K562 (cell line): ENCODE data around the gene ORM1. TPM values are rescaled to one million over a fixed set of nuclear protein-coding genes. Genes with fewer than 3 reads are reported as not detected.

Source experiments
- ATAC-seq: fragments of 200-7000 bp; cut with Tn5 transposase; 3 replicates; pipeline ENCODE4 v1.9.1; 2020; ENCODE audit warnings: moderate library complexity
- BruUV-seq: library from RNA; stranded (reverse); fragments of 400-500 nt; replicated peaks from 2 replicates; lab custom pipeline; 2021; lab: Mats Ljungman, UMichigan
- CTCF ChIA-PET: fragments of 300-600 bp; formaldehyde crosslinking; extraction: SDS; loops from one replicate; lab custom pipeline; 2021; ENCODE audit warnings: low intra/inter-chr PET ratio; lab: Yijun Ruan, JAX
- POLR2A ChIA-PET: fragments of 300-600, 350-650 bp; sonication (Branson Sonifier 250); formaldehyde crosslinking; extraction: SDS; loops from one replicate; lab custom pipeline; 2021; ENCODE audit warnings: antibody characterized with exemption, inconsistent platforms; lab: Yijun Ruan, JAX
- DNase-seq, 4 experiments: peaks; one replicate each; pipeline versions ENCODE4 v3.0.0 to v3.0.0-alpha.2; 2011 to 2018; ENCODE audit warnings: low spot score in 3 of 4, mixed read lengths in 3 of 4; ENCODE audit errors: extremely low read depth in 1 of 4
- FAIRE-seq: peaks from 2 replicates; lab custom pipeline; 2011; peaks lifted over from hg19 to GRCh38; lab: Jason Lieb, UNC
- H2AFZ ChIP-seq: 2 replicates; pipeline ENCODE4 v1.6.0; 2011; ENCODE audit warnings: low read depth, low read length, control low read depth, inconsistent platforms
- H3K27ac ChIP-seq: fragments of 200-600 bp; 3 replicates; pipeline ENCODE4 v1.8.0; 2011; ENCODE audit warnings: low read depth, mild to moderate bottlenecking, control low read depth, inconsistent platforms, low read length, moderate library complexity, mixed read lengths; ENCODE audit errors: extremely low read depth
- H3K27me3 ChIP-seq, 2 experiments: fragments of 300-600 bp in 1 of 2; 2 replicates in 1 of 2; 3 replicates in 1 of 2; pipeline versions ENCODE4 v1.6.0 to v1.8.0; 2011; ENCODE audit warnings: inconsistent platforms in 2 of 2, low read length in 2 of 2, mild to moderate bottlenecking in 1 of 2, mixed read lengths in 1 of 2, moderate library complexity in 1 of 2; ENCODE audit not compliant: control insufficient read depth in 2 of 2, insufficient read depth in 2 of 2
- H3K36me3 ChIP-seq: fragments of 300-600 bp; 3 replicates; pipeline ENCODE4 v1.8.0; 2011; ENCODE audit warnings: mild to moderate bottlenecking, low read length, inconsistent platforms; ENCODE audit not compliant: control insufficient read depth, insufficient read depth
- H3K4me1 ChIP-seq, 2 experiments: fragments of 200-600 bp in 1 of 2; replicated peaks in 1 of 2; 2 replicates in 1 of 2; 3 replicates in 1 of 2; pipeline versions ENCODE4 v1.5.1 to v1.8.0; 2011; ENCODE audit warnings: inconsistent platforms in 2 of 2, low read length in 2 of 2, mild to moderate bottlenecking in 1 of 2, mixed read lengths in 1 of 2, moderate library complexity in 1 of 2; ENCODE audit not compliant: control insufficient read depth in 2 of 2, insufficient read depth in 2 of 2
- H3K4me2 ChIP-seq: 2 replicates; pipeline ENCODE4 v1.6.1; 2011; ENCODE audit warnings: low read length, control low read depth, inconsistent platforms, mixed read lengths; ENCODE audit not compliant: insufficient read depth
- H3K4me3 ChIP-seq: fragments of 200-600 bp; sonication (generic), shearing (Covaris generic); 2 replicates; pipeline ENCODE4 v1.5.1; 2016; ENCODE audit warnings: control low read depth, inconsistent platforms
- H3K79me2 ChIP-seq: fragments of 200-600 bp; 3 replicates; pipeline ENCODE4 v1.8.0; 2011; ENCODE audit warnings: low read length, inconsistent platforms; ENCODE audit not compliant: control insufficient read depth, insufficient read depth
- H3K9ac ChIP-seq, 2 experiments: 2 replicates each; pipeline versions ENCODE4 v1.6.0 to v1.6.1; 2011; ENCODE audit warnings: low read depth in 2 of 2, low read length in 2 of 2, control low read depth in 1 of 2, inconsistent platforms in 1 of 2, mild to moderate bottlenecking in 1 of 2, mixed read lengths in 1 of 2; ENCODE audit not compliant: insufficient read depth in 1 of 2
- H3K9me1 ChIP-seq: one replicate; pipeline ENCODE4 v1.6.0; 2011; ENCODE audit warnings: inconsistent platforms, mild to moderate bottlenecking, low read length, moderate library complexity; ENCODE audit not compliant: control insufficient read depth, insufficient read depth
- H3K9me3 ChIP-seq: replicated peaks from 2 replicates; pipeline ENCODE4 v1.5.1; 2011; ENCODE audit warnings: low read depth, low read length, inconsistent platforms; ENCODE audit not compliant: control insufficient read depth, insufficient read depth
- H4K20me1 ChIP-seq: replicated peaks from 2 replicates; pipeline ENCODE4 v1.6.1; 2011; ENCODE audit warnings: low read length, inconsistent platforms, mixed read lengths; ENCODE audit not compliant: control insufficient read depth, insufficient read depth
- E2F8 ChIP-seq: fragments of 450-650 bp; IDR thresholded peaks from 2 replicates; pipeline ENCODE4 v1.7.1; 2018; ENCODE audit warnings: mild to moderate bottlenecking, low read depth; ENCODE audit not compliant: partially characterized antibody
- FUS ChIP-seq: fragments of 200-400 bp; formaldehyde crosslinking; optimal IDR thresholded peaks from 2 replicates; pipeline ENCODE3; 2017; ENCODE audit warnings: low read depth, low read length
- HNRNPUL1 ChIP-seq: fragments of 200-400 bp; formaldehyde crosslinking; IDR thresholded peaks from 2 replicates; pipeline ENCODE4 v1.6.1; 2017; ENCODE audit warnings: low read length
- KLF6 ChIP-seq: fragments of 250-450 bp; sonication (Bioruptor Pico); IDR thresholded peaks from 2 replicates; pipeline ENCODE4 v1.4.0; 2020; ENCODE audit warnings: mild to moderate bottlenecking, moderate library complexity, borderline replicate concordance
- MNT ChIP-seq, 2 experiments: fragments of 450-650 bp; conservative IDR thresholded peaks; 2 replicates each; pipeline ENCODE4 v1.6.1; 2017; ENCODE audit warnings: mild to moderate bottlenecking in 2 of 2, moderate library complexity in 2 of 2
- MYBL2 ChIP-seq, 2 experiments: fragments of 450-650 bp in 1 of 2; sonication (generic) in 1 of 2; formaldehyde crosslinking in 1 of 2; IDR thresholded peaks; 2 replicates each; pipeline versions ENCODE4 v1.6.1 to v1.8.1; 2017 to 2022; ENCODE audit warnings: borderline replicate concordance in 1 of 2, inconsistent platforms in 1 of 2, low read depth in 1 of 2, mild to moderate bottlenecking in 1 of 2, missing genetic modification reagents in 1 of 2, moderate library complexity in 1 of 2
- PPARD ChIP-seq: fragments of 250-450 bp; sonication (Bioruptor Pico); IDR thresholded peaks from 2 replicates; pipeline ENCODE4 v1.8.0; 2022; ENCODE audit warnings: inconsistent platforms, mild to moderate bottlenecking, moderate library complexity
- SNRNP70 ChIP-seq: fragments of 200-400 bp; formaldehyde crosslinking; optimal IDR thresholded peaks from 2 replicates; pipeline ENCODE3; 2017; ENCODE audit warnings: low read depth, low read length
- ZKSCAN1 ChIP-seq: fragments of 150-350 bp; IDR thresholded peaks from 2 replicates; pipeline ENCODE4 v1.6.1; 2016; ENCODE audit warnings: low read depth, low read length
- ZNF444 ChIP-seq: fragments of 250-450 bp; sonication (Bioruptor Pico); IDR thresholded peaks from 2 replicates; pipeline ENCODE4 v1.4.0; 2020; ENCODE audit warnings: mild to moderate bottlenecking, moderate library complexity
- ZNF551 ChIP-seq: fragments of 250-450 bp; sonication (Bioruptor Pico); IDR thresholded peaks from 2 replicates; pipeline ENCODE4 v1.5.0; 2021; ENCODE audit warnings: mild to moderate bottlenecking, moderate library complexity
- ZNF57 ChIP-seq: fragments of 450-650 bp; formaldehyde crosslinking; IDR thresholded peaks from 2 replicates; pipeline ENCODE4 v1.4.0; 2020; ENCODE audit warnings: mild to moderate bottlenecking, moderate library complexity
- ZNF644 ChIP-seq: fragments of 200-800 bp; sonication (Bioruptor generic); IDR thresholded peaks from 2 replicates; pipeline ENCODE4 v1.6.1; 2016; ENCODE audit warnings: low read depth, missing genetic modification characterization, missing compliant biosample characterization
- whole genome bisulfite sequencing: fragments of 100-300 bp; shearing (Covaris generic); methylation state at CpG from one replicate; pipeline ENCODE4 v1.1.6; 2016; ENCODE audit warnings: low coverage, mixed read lengths; ENCODE audit not compliant: insufficient coverage; ENCODE audit errors: missing lambda C conversion rate; 5-methylcytosine and 5-hydroxymethylcytosine counted together
- in situ Hi-C: fragments of 300-500 bp; cut with MboI; formaldehyde crosslinking; loops from 4 replicates; pipeline ENCODE4 v1.15.0; 2018; ENCODE audit warnings: inconsistent platforms, mixed read lengths
- intact Hi-C: fragments of 100-400 bp; cut with micrococcal nuclease; formaldehyde crosslinking; loops from 2 replicates; pipeline ENCODE4 v1.14.2; 2022
- polyA plus RNA-seq, 8 experiments: library from polyadenylated mRNA; depleted of rRNA in 4 of 8; stranded (reverse) in 5 of 8; unstranded in 3 of 8; fragments of >200 nt; fragmentation: Nextera tagmentation in 2 of 8; fragmentation: Illumina TruSeq in 1 of 8; extraction: Ambion mirVana in 2 of 8; extraction: Trizol in 1 of 8; gene quantifications; 2 replicates each; pipeline versions ENCODE4 v1.2.1 to v1.2.3, GENCODE V29; 2011 to 2014; ENCODE audit warnings: inconsistent platforms in 1 of 8, missing spikeins in 1 of 8
- total RNA-seq, 7 experiments: library from RNA; depleted of rRNA in 6 of 7; stranded (reverse); fragments of >200 nt in 6 of 7; fragmentation: Illumina TruSeq in 2 of 7; extraction: Trizol in 2 of 7; gene quantifications; 2 replicates each; pipeline versions ENCODE4 v1.2.1 to v1.2.3, GENCODE V29; 2011 to 2021; ENCODE audit warnings: low replicate concordance in 1 of 7

The ORM1 gene
- total and polyA plus RNA-seq, 9 of the 15 experiments (the other 6 are each of a cell fraction or from before 2014, with no cell fraction given): 2.9 TPM; not detected in 8

DNA sequence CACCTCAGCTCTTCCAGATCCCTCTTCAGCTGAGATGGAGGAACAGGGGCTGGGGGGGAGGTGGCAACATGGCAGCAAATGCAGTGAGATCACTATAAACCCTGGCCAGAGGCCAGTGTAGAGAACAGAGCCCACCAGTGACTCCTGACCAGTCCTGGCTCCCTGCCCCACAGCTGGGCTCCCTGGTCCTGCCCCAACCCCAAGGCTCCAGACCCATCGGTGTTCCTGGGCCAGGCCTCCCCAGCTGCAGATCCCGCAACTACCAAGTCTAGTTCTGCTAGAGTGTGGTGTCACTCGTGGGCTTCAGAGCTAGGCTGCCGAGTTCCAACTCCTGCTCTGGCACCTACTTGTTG lies 48.0 kb downstream of the ORM1 start:
- Histone ChIP-seq H3K79me2 (no peaks in the 10 kb centered on the region), H2AFZ (no peak overlapping the region), H3K9ac (no peak overlapping the region), H3K36me3 (no peaks in the 10 kb centered on the region), H3K4me1 (peaks cover 0 to 17% of the 10 kb centered on the region in 2 experiments; a peak in 2 of 5 replicates), H3K9me3 (no peaks in the 10 kb centered on the region), H3K4me2 (no peak overlapping the region), H4K20me1 (no peaks in the 10 kb centered on the region; the same call in 1 of the 2 replicates), H3K27ac (no peak overlapping the region), H3K4me3 (no peak overlapping the region), H3K9me1 (no peaks in the 10 kb centered on the region), H3K27me3 (no peaks in the 10 kb centered on the region)
- TF ChIP-seq ZNF551 (CRISPR knock-in tag) (no peak), ZNF57 (CRISPR knock-in tag) (no peak), FUS (no peak), E2F8 (no peak), PPARD (CRISPR knock-in tag) (no peak), KLF6 (CRISPR knock-in tag) (no peak), ZNF644 (tag) (no peak), HNRNPUL1 (no peak), ZNF444 (no peak), MYBL2 (IDR thresholded peaks at IDR 0.05; ENCODE audit: low read depth) (no peak), MYBL2 (CRISPR knock-in tag; IDR thresholded peaks at IDR 0.05; ENCODE audit: borderline replicate concordance) (no peak), SNRNP70 (no peak), MNT (conservative IDR thresholded peaks at IDR 0.05) (no peak), ZKSCAN1 (no peak)
- BruUV-seq: no TSS peak
- WGBS: 75% methylated on average over 4 of the region's 4 CpGs
- CTCF ChIA-PET: no interaction called here
- intact Hi-C loops (no loop called here), in situ Hi-C loops (no loop called here)
- POLR2A ChIA-PET: interaction anchor here (1.0 kb wide), 1 partner anchor 143 kb away, joined by 3 read pairs; no protein-coding TSS in a partner anchor
- no peak for DNase-seq
- no peak; the same call in 2 of the 3 replicates for ATAC-seq
- FAIRE-seq: no peak
